Measurements from ENCODE around the gene PTCSC3.

- TF ChIP-seq FOXA1 (IDR thresholded peaks at IDR 0.05), result no peak
- TF ChIP-seq SUZ12 (IDR thresholded peaks at IDR 0.05), result no peak
- no peak for TF ChIP-seq ELF4 (IDR thresholded peaks at IDR 0.05)
- TF ChIP-seq ARNT (IDR thresholded peaks at IDR 0.05), result no peak
- TF ChIP-seq SP1 (IDR thresholded peaks at IDR 0.05), result no peak
- TF ChIP-seq FOXM1 (IDR thresholded peaks at IDR 0.05; ENCODE audit: borderline replicate concordance), result no peak
Observed at GRCh38 chr14:36214476-36215216, 38.1 kb upstream of the PTCSC3 start.

All from HEK293T (cell line).